H1 (cell line): ENCODE results near the gene C19orf85. TPM values are rescaled to one million over a fixed set of nuclear protein-coding genes. Genes with fewer than 3 reads are reported as not detected.

Experiments
- CREB1 ChIP-seq: IDR thresholded peaks from 2 replicates; pipeline ENCODE4 v1.6.1; 2012; ENCODE audit warnings: inconsistent platforms
- polyA plus RNA-seq, 7 experiments: library from polyadenylated mRNA; depleted of rRNA in 3 of 7; stranded (reverse) in 5 of 7; unstranded in 2 of 7; fragments of >200 nt in 5 of 7; fragments of 200-250 nt in 2 of 7; gene quantifications; 1 replicate in 5 of 7; 2 replicates in 1 of 7; 4 replicates in 1 of 7; pipeline versions ENCODE4 v1.2.1 to v1.2.3, GENCODE V29; 2011 to 2013; ENCODE audit warnings: missing spikeins in 2 of 7, mixed read lengths in 2 of 7
- total RNA-seq: library from RNA; stranded (reverse); fragmentation: NEBNext Ultra II Directional; extraction: Animal tissue kit (Norgen Biotek cat#: 25700); gene quantifications from 2 replicates; pipeline ENCODE4 v1.2.1, GENCODE V29; 2021
- TF ChIP-seq, protein P1 (sequence below): IDR thresholded peaks from 2 replicates; pipeline ENCODE4 v1.6.1; 2012; ENCODE audit warnings: inconsistent platforms

C19orf85 gene
- total and polyA plus RNA-seq, 2 of the 8 experiments (the other 6 are each of a cell fraction or from before 2014, with no cell fraction given), result 2.2 to 3.2 TPM

DNA sequence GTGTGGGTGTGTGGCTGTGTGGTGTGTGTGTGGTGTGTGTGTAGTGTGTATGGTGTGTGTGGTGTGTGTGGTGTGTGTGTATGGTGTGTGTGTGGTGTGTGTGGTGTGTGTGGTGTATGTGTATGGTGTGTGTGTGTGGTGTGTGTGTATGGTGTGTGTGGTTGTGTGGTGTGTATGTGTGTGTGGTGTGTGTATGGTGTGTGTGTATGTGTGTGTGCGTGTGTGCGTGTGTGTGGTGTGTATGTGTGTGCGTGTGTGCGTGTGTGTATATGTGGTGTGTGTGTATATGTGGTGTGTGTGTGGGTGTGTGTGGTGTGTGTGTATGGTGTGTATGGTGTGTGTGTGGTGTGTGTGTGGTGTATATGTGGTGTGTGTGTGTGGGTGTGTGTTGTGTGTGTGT is 29.5 kb downstream of the C19orf85 start (continued):
- no peak for TF ChIP-seq CREB1
- TF ChIP-seq, protein P1, sequence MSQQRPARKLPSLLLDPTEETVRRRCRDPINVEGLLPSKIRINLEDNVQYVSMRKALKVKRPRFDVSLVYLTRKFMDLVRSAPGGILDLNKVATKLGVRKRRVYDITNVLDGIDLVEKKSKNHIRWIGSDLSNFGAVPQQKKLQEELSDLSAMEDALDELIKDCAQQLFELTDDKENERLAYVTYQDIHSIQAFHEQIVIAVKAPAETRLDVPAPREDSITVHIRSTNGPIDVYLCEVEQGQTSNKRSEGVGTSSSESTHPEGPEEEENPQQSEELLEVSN, result no peak
